Measurements from ENCODE around the gene EDA.

EDA gene

GRCh38 chrX:69626129-69626528 is 10.2 kb downstream of the EDA start:
- TF ChIP-seq FOXP2 (optimal IDR thresholded peaks at IDR 0.05; ENCODE audit: borderline replicate concordance, extremely low read depth, extremely low read length, insufficient read depth), result no peak
- TF ChIP-seq POLR2AphosphoS5 (IDR thresholded peaks at IDR 0.05; ENCODE audit: low read depth, low read length), result no peak
- no peak for TF ChIP-seq REST (IDR thresholded peaks at IDR 0.05; ENCODE audit: insufficient read depth in 1 of 2, low read depth in 2 of 2, low read length in 2 of 2)
- no peak for TF ChIP-seq SIN3A (IDR thresholded peaks at IDR 0.05; ENCODE audit: borderline replicate concordance, insufficient read depth, low read length)
- TF ChIP-seq TAF1 (IDR thresholded peaks at IDR 0.05; ENCODE audit: borderline replicate concordance, insufficient read depth, low read length), result no peak

GRCh38 chrX:69627744-69628143 is 11.8 kb downstream of the EDA start:
- TF ChIP-seq TAF1 (IDR thresholded peaks at IDR 0.05; ENCODE audit: borderline replicate concordance, insufficient read depth, low read length) (no peak), REST (IDR thresholded peaks at IDR 0.05; ENCODE audit: insufficient read depth in 1 of 2, low read depth in 2 of 2, low read length in 2 of 2) (no peak), SIN3A (IDR thresholded peaks at IDR 0.05; ENCODE audit: borderline replicate concordance, insufficient read depth, low read length) (no peak), FOXP2 (optimal IDR thresholded peaks at IDR 0.05; ENCODE audit: borderline replicate concordance, extremely low read depth, extremely low read length, insufficient read depth) (no peak), POLR2AphosphoS5 (IDR thresholded peaks at IDR 0.05; ENCODE audit: low read depth, low read length) (no peak)

GRCh38 chrX:69630147-69630546 is 14.2 kb downstream of the EDA start:
- TF ChIP-seq REST (IDR thresholded peaks at IDR 0.05; ENCODE audit: insufficient read depth in 1 of 2, low read depth in 2 of 2, low read length in 2 of 2) (no peak), TAF1 (IDR thresholded peaks at IDR 0.05; ENCODE audit: borderline replicate concordance, insufficient read depth, low read length) (no peak), SIN3A (IDR thresholded peaks at IDR 0.05; ENCODE audit: borderline replicate concordance, insufficient read depth, low read length) (no peak), FOXP2 (optimal IDR thresholded peaks at IDR 0.05; ENCODE audit: borderline replicate concordance, extremely low read depth, extremely low read length, insufficient read depth) (no peak), POLR2AphosphoS5 (IDR thresholded peaks at IDR 0.05; ENCODE audit: low read depth, low read length) (no peak)

GRCh38 chrX:69664693-69665092 is 48.8 kb downstream of the EDA start:
- TF ChIP-seq FOXP2 (optimal IDR thresholded peaks at IDR 0.05; ENCODE audit: borderline replicate concordance, extremely low read depth, extremely low read length, insufficient read depth), result no peak
- no peak for TF ChIP-seq REST (IDR thresholded peaks at IDR 0.05; ENCODE audit: insufficient read depth in 1 of 2, low read depth in 2 of 2, low read length in 2 of 2)
- TF ChIP-seq TAF1 (IDR thresholded peaks at IDR 0.05; ENCODE audit: borderline replicate concordance, insufficient read depth, low read length), result no peak
- TF ChIP-seq POLR2AphosphoS5 (IDR thresholded peaks at IDR 0.05; ENCODE audit: low read depth, low read length), result no peak
- no peak for TF ChIP-seq SIN3A (IDR thresholded peaks at IDR 0.05; ENCODE audit: borderline replicate concordance, insufficient read depth, low read length)
